HG03097 (cell line): Measurements from ENCODE around the gene CFAP90.

Source experiments
- ATAC-seq: cut with Tn5 transposase; IDR thresholded peaks from one replicate; pipeline ENCODE4 v1.9.1; 2021; ENCODE audit not compliant: unreplicated experiment, low FRiP score

CFAP90 gene

DNA sequence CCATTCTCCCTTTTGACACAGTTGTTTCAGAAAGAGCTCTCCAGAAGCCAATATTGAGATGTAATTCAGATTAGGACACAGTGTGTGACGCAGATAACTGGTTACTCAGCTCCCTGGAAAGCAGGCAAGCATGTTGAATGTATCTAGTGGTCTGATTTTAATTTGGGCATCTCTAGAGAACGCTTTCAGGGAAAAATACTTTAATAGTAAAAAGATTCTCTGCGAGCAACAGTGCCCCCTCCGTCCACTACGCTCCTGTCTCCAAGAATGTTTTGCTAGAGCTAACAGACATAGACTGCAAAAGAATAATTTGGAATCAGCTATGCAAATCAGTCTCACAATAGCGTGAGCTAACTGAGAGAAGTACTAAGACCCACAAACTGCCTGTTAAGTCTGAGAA is 23.3 kb downstream of the CFAP90 start:
- ATAC-seq = no peak

DNA sequence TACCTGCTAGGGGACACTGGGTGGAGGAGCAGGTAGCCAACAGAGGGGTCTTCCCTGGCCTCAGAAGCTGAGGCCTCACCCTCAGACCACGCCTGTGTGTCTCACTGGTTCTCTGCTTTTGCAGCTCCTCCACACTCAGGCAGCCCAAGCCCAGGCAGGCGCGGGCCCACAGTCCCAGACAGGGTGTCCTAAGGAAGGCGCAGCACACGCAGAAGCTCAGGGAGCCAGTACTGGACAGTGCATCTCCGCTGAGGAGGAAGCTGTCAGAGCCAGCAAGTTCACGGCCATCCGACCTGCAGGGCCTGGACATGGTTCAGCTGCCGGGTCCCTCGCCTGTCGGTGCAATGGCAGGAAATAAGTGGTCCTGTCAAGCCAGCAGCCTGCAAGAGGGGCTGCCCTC is 25.3 kb downstream of the CFAP90 start:
- ATAC-seq = no peak

- no peak for ATAC-seq
Measured at GRCh38 chr5:7824995-7825394, 25.9 kb downstream of the CFAP90 start.

DNA sequence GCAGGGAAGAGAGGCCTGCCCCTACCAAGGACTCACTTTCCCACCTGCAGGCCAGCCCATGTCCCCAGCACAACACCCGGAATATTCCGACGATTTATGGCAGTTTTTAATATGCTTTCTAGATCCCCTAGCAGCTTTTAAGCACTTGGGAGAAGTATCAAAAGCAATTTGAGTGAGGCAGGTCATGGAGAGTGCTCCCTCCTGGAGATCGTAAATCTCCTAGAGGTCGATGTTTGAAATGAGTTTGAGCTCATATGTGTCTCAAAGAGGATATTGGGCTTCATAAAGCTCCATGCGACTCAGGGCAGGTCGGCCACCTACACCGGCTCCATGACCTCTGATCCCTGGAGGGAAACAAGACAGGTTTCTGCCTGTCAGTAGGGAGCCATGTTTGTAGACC is 27.3 kb downstream of the CFAP90 start:
- ATAC-seq = no peak

DNA sequence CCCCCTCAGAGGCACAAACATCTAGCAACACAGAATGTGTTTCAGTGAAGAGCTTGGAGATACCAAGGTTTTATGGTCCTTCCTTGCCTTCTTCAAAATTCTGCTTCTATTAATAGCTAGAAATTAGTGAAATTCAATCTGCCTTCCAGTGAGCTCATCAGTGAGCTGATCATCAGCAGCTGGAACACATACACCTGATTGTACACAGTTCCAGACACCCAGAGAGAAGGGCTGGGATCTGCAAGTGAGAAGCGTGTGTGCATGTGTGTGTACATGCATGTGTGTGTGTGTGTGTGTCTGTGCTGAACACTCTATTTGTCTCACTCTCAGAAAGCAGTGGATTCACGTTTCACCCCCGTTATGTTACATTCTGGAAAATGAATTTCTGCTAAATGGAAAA is 28.5 kb downstream of the CFAP90 start:
- ATAC-seq = no peak

DNA sequence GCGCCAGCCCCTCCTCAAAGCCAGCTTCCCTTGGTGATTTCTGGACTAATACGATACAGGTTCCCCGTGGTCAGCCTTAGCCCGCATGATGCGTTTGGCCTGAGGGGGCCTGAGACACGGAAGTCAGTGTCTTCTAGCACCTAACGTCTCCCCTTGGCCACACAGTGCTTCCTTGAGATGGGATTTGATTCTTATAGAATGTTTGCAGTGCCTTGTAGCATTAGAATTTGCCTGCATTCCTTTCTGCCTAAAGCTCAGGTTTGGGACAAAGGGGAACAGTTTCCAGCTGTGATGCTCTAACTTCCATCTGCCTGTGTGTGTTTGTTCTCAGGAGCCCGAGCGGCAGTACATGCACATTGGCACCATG is 34.4 kb downstream of the CFAP90 start:
- ATAC-seq = no peak

- peak; percentile 88 for ATAC-seq
Measured at GRCh38 chr5:7815892-7816534, 34.9 kb downstream of the CFAP90 start.

- ATAC-seq = no peak
Measured at GRCh38 chr5:7814816-7815215, 36.1 kb downstream of the CFAP90 start.

DNA sequence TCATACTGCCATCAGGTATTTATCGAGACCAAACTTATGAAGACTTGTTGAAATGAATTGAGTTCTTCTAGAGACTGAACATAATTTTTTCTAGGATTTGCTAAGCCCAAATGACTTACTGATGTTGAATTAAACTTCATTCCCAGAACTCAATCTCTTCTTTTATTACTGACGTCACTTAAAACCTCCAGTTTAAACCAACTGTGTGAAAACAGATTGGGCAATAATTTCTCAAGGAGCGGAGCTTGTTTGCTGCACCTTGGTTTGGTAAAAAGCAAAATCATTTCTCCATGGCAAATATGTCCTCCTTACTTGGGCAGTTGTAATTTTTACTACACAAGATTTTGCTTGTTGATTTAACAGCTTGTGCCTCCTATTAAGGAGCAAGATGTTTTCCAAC is 37.4 kb downstream of the CFAP90 start:
- no peak for ATAC-seq

DNA sequence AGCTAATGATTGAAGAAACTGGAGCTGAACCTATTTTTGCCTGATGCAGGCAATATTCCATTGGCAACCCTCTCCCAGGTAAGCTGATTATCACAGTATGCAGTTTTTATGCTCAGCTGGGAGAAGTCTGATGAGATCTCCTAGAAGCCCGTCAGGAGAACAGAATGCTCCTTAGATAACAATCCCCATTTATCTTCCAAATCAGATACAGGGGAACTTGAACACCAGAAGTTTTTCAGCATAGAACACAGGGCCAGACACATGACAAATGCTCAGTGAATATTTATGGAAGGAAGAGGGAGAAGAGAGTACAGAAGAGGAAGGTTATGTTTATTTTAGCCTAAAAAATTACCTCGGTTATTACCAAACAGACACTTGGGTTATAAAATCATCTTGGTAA is 37.9 kb downstream of the CFAP90 start:
- ATAC-seq = no peak

DNA sequence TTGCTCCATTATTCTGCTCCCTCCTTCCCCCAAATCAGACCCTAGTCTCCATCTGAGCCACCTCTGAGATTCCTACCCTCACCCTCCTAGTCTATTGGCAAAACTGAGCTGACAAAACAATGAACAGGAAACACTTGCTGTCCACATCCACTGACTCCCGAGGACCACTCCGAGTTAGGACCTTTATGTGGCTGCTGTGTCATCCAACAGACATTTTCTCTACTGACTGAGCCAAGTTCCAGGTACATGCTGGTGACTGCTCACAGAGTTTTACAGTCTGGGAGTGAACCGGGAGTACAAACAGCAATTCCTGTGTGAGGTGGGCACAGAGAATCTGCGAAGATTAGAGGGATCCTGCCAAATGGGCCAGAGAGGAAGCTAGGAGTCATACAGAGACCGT is 39.2 kb downstream of the CFAP90 start:
- no peak for ATAC-seq

DNA sequence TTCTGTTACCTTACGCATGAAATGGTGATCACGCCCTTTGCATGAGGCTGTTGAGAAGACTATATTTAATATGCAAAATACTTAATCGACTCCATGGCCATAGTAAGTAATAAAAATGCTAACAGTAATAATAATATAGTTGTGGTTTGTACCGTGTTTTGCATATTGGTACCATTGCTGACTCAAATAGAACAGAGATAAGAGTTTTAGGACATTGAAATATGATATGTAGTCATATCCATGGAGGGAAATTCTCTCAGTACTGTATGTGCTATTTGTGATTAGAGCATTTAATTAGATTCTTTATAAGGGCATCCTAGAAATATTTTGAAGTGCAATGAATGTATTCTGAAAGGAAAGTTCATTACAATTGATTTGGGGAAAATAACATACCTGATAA is 41.9 kb downstream of the CFAP90 start:
- ATAC-seq = no peak

DNA sequence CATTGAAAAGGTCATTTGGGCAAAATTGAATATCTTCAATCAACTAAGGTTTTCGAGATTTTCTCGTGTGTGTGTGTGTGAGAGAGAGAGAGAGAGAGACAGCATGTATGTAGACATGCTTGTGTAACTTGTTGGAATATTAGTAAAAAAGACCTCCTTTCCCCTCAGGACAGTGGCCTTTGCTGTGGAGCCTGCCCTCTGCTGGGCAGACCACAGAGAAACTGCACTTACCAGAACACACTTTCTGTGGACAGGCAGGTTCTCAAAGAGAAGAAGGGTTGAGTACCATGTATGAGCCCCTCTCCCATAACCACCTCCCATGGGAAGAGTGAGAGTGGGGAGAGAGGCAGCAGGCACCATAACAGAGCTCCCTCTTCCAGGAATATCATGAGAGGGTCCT is 45.6 kb downstream of the CFAP90 start:
- no peak for ATAC-seq

GRCh38 chr5:7803937-7804336 is 47.0 kb downstream of the CFAP90 start:
- no peak for ATAC-seq

GRCh38 chr5:7802855-7803254 is 48.1 kb downstream of the CFAP90 start:
- ATAC-seq = no peak

DNA sequence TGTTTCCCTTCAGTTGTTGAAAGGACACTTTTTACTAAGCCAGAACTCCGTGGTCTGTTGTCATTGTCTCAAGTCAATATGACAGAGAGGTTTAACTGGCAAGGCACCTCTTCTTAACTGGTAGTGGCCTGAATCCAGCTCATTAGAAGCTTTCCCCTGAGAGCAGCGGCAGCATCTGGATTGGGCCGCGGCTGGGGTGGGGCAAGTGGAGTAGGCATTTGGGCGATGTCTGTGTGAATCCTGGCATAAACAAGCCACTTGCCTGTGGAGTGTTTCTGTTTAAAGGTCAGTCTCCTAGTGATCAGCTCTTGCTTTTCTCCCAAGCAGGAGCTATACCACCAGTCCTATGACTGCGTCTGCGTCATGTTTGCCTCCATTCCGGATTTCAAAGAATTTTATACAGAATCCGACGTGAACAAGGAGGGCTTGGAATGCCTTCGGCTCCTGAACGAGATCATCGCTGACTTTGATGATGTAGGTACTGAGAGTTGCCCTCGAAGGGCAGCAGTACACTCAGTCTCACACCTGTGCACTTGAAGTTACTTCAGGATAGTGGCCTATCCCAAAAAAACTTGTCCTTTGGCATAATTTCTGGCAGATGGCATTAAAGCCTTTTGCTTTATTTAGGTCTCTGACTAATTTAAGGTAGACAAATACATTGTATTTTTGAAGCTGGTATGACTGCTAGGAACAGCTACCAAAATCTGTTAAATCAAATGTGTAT is 48.9 kb downstream of the CFAP90 start:
- ATAC-seq = no peak

GRCh38 chr5:7795306-7795705 is 55.6 kb downstream of the CFAP90 start:
- no peak for ATAC-seq

GRCh38 chr5:7794823-7795222 is 56.1 kb downstream of the CFAP90 start:
- ATAC-seq = no peak

DNA sequence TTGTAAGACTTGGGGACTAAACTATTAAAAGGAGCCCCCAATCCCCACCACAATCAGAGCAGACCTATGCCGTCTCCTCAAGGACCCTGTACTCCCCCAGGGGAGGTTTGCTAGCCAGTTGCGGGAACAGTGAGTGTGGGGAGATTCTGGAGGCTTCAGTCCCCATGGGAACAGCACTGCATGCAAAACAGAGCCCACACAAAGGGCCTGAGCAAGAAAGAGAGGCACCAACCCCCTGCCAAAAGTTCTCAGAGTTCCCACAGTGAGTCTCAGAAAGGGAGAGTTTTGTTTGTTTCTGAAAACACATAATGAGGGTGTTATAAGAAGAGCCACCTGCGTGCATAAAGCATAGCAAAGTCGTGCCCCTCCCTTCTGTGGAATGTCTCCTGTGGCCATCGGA is 56.6 kb downstream of the CFAP90 start:
- no peak for ATAC-seq

DNA sequence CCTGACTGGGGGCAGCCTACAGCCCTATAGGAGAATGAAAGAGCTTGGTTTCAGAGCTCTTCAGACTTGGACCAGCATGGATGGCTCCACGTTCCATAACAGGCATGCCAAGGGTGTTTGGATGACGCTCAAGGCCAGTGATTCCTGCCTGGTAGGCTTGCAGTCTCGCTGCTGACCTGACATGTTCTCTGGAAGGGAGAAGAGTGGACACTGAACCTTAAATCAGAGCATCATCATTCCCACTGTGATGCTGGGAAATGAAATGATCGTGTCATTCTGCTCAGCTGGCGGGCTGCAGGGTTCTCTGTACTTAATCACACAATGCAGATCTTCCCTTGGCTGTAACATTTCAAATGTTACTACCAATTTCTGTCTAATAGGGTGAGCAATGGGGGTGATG is 57.0 kb downstream of the CFAP90 start:
- no peak for ATAC-seq

DNA sequence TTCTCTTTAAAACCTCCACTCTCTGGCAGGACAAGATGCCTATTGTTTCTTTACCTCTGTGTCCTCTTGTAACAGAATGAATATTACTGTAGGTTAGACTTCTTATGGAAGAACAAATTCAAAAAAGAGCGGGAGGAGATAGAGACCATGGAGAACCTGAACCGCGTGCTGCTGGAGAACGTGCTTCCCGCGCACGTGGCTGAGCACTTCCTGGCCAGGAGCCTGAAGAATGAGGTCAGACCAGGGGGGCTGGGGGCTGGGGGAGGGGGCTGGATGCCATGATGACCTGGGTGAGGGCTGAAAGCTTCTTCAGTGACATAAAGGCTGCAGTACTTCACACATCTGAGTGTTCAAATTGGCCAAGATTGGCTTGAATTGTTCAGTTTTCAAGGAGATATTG is 61.4 kb downstream of the CFAP90 start:
- ATAC-seq = no peak

- no peak for ATAC-seq
Measured at GRCh38 chr5:7787770-7788169, 63.2 kb downstream of the CFAP90 start.
